BE2C (cell line): ENCODE data around the gene CERK.

Experiments used
- DNase-seq: peaks from one replicate; pipeline ENCODE4 v3.0.0-alpha.2; 2020
- H3K27me3 ChIP-seq: fragments of 250-450 bp; sonication (Bioruptor Pico); 2 replicates; pipeline ENCODE4 v1.5.1; 2020; ENCODE audit warnings: mild to moderate bottlenecking
- H3K36me3 ChIP-seq: fragments of 250-450 bp; sonication (Bioruptor Pico); 2 replicates; pipeline ENCODE4 v1.5.1; 2020; ENCODE audit warnings: mild to moderate bottlenecking
- H3K4me1 ChIP-seq: fragments of 250-450 bp; sonication (Bioruptor Pico); 2 replicates; pipeline ENCODE4 v1.5.1; 2020
- H3K4me3 ChIP-seq: 2 replicates; pipeline ENCODE4 v1.5.1; 2011; ENCODE audit warnings: low read depth, low read length
- H3K9me3 ChIP-seq: fragments of 250-450 bp; sonication (Bioruptor Pico); 2 replicates; pipeline ENCODE4 v1.5.1; 2020
- TF ChIP-seq, protein P1 (sequence below): IDR thresholded peaks from 2 replicates; pipeline ENCODE4 v1.5.1; 2012; ENCODE audit warnings: mild to moderate bottlenecking, low read depth, low read length

Gene CERK

DNA sequence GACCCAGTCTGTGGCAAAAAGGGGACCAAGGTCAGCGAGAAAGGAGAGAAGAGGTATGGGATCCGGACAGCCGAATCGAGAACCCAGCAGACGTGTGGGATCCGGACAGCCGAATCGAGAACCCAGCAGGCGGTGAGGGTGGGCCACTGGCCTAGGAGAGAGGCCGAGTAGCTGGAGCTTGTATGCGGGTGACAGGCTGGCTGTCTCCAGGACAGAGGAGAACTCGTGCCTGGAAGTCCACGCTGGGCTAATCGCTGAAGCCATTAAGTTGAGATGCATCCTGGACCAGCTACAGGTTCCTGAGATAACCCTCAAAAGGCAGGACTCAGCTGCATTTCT is 6.0 kb downstream of the CERK start:
- H3K9me3 ChIP-seq: no peaks in the 10 kb centered on the region
- peaks cover 26% of the 10 kb centered on the region for H3K36me3 ChIP-seq
- H3K27me3 ChIP-seq: no peaks in the 10 kb centered on the region
- H3K4me1 ChIP-seq: peaks cover 58% of the 10 kb centered on the region
- H3K4me3 ChIP-seq: no peak overlapping the region
- TF ChIP-seq, protein P1, sequence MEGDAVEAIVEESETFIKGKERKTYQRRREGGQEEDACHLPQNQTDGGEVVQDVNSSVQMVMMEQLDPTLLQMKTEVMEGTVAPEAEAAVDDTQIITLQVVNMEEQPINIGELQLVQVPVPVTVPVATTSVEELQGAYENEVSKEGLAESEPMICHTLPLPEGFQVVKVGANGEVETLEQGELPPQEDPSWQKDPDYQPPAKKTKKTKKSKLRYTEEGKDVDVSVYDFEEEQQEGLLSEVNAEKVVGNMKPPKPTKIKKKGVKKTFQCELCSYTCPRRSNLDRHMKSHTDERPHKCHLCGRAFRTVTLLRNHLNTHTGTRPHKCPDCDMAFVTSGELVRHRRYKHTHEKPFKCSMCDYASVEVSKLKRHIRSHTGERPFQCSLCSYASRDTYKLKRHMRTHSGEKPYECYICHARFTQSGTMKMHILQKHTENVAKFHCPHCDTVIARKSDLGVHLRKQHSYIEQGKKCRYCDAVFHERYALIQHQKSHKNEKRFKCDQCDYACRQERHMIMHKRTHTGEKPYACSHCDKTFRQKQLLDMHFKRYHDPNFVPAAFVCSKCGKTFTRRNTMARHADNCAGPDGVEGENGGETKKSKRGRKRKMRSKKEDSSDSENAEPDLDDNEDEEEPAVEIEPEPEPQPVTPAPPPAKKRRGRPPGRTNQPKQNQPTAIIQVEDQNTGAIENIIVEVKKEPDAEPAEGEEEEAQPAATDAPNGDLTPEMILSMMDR: no peak
- DNase-seq: no peak

DNA sequence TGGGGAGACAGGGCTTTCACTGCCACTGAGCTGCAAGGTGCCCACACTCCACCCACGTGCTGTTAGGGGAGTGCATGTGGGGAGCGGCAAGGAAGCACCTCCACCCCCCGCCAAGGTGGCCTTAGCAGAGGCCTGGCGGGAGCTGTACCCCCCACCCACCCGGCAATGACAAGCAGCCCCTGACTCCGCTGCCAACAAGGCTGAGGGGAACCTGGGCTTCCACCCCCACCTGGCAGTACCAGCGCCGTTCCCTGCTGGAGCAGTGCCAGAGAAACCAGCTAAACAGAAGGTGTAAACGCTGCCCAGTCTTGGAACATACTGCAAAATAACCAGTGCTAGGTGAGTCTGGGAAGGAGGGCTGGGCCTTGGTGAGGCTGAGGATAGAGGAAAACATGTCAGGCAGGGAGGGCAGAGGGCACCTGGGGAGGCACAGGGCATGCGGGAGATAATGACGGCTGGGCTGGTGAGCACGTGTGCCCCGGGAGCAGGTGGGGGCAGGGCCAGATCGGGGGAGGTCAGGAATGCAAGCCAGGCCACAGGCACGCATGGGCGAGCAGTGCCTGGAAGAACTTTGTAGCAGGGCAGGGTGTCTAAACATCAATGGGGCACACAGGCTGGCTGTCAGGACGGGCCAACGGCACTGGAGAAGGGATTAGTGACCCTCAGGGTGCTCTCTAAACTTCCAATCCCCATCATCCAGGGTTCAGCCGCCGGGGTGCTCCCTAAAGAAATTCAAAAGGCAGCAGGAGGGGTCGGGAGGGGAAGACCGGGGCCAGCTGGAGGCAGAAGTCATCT is 6.6 kb downstream of the CERK start:
- DNase-seq: peak; percentile 64
- H3K27me3 ChIP-seq: no peaks in the 10 kb centered on the region
- TF ChIP-seq, protein P1: no peak
- H3K36me3 ChIP-seq: peaks cover 26% of the 10 kb centered on the region
- H3K9me3 ChIP-seq: no peaks in the 10 kb centered on the region
- peaks cover 64% of the 10 kb centered on the region for H3K4me1 ChIP-seq
- no peak overlapping the region for H3K4me3 ChIP-seq

- DNase-seq: peak; percentile 74
- Histone ChIP-seq H3K36me3 (peaks cover 30% of the 10 kb centered on the region), H3K4me3 (no peak overlapping the region), H3K4me1 (peaks cover 67% of the 10 kb centered on the region), H3K27me3 (no peaks in the 10 kb centered on the region), H3K9me3 (no peaks in the 10 kb centered on the region)
- TF ChIP-seq, protein P1: no peak
Measured at GRCh38 chr22:46730568-46731245, 7.3 kb downstream of the CERK start.

GRCh38 chr22:46728470-46728869 is 9.6 kb downstream of the CERK start:
- no peaks in the 10 kb centered on the region for H3K27me3 ChIP-seq
- DNase-seq: peak; percentile 89
- TF ChIP-seq, protein P1: no peak
- peaks cover 42% of the 10 kb centered on the region for H3K36me3 ChIP-seq
- no peak overlapping the region for H3K4me3 ChIP-seq
- H3K4me1 ChIP-seq: peaks cover 54% of the 10 kb centered on the region
- H3K9me3 ChIP-seq: no peaks in the 10 kb centered on the region

GRCh38 chr22:46727813-46728364 is 10.2 kb downstream of the CERK start:
- H3K9me3 ChIP-seq: no peaks in the 10 kb centered on the region
- H3K4me1 ChIP-seq: peaks cover 54% of the 10 kb centered on the region
- H3K36me3 ChIP-seq: peaks cover 46% of the 10 kb centered on the region
- no peaks in the 10 kb centered on the region for H3K27me3 ChIP-seq
- no peak for DNase-seq
- TF ChIP-seq, protein P1: no peak
- H3K4me3 ChIP-seq: no peak overlapping the region

DNA sequence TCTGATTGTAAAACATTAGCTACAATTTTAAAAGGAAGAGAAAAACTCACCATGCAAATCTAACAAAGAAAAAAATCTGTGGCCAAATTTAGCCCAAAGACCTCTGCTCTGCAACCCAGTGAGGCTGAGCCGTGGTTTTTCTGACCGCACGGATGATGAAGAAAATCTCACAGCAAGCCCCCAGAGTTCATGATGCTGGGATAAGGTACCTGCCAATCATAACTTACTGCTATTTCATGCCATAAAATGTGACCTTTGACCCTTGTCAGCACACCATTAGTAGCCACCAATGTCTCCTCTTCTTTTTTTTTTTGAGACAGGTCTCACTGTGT is 11.1 kb downstream of the CERK start:
- Histone ChIP-seq H3K4me3 (no peak overlapping the region), H3K9me3 (no peaks in the 10 kb centered on the region), H3K27me3 (no peaks in the 10 kb centered on the region), H3K36me3 (peaks cover 45% of the 10 kb centered on the region), H3K4me1 (peaks cover 51% of the 10 kb centered on the region)
- no peak for DNase-seq
- TF ChIP-seq, protein P1: no peak
